HG03060 (cell line): ENCODE data around the gene SLC12A5.

Experiments
- ATAC-seq: cut with Tn5 transposase; IDR thresholded peaks from one replicate; pipeline ENCODE4 v1.9.1; 2021; ENCODE audit warnings: low read depth, moderate number of reproducible peaks; ENCODE audit not compliant: unreplicated experiment

SLC12A5 gene

DNA sequence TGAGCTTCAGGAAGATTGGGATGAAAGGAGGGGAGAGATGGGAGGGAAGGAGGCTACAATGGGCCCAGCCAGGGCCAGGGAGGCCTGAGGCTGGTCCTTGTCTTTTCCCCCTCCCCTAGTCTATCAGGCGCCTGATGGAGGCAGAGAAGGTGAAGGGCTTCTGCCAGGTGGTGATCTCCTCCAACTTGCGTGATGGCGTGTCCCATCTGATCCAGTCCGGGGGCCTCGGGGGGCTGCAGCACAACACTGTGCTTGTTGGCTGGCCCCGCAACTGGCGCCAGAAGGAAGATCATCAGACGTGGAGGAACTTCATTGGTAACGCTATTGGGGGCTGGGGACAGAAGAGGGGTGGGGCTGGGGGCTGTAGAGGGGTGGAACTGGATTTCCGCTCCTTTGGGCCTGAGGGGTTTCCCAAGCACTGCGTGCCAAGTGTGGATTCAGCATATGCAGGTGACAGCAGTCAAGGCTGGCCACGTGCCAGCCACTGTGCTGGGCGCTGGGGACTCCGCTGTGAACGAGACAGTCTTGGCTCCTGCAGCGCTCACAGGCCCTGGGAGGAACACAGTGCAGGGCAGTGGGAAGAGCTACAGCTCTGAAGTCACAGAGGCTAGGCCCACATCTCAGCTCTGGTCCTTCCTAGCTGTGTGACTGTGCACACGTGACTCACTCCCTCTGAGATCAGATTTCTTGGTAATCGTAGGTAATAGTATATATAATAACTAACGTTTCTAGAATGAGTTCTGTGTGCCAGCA is 22.7 kb downstream of the SLC12A5 start:
- no peak for ATAC-seq

- ATAC-seq = no peak
Measured at GRCh38 chr20:46053416-46053815, 24.4 kb downstream of the SLC12A5 start.

DNA sequence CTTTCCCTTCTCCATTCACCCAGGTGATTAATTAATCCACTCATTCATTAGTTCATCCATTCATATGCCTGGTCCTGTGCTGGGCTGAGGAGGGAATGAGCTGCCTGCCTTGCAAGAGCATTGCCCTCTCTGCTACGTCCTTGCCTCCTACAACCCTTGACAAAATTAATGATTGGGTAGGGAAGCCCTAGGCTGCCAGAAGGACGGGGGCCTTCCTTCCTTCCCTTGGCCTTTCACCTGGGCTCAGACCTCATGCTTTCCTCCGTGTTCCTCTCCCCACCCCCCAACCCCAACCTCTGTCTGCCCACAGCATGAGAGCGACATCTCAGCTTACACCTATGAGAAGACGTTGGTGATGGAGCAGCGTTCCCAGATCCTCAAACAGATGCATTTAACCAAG is 25.6 kb downstream of the SLC12A5 start:
- no peak for ATAC-seq

GRCh38 chr20:46055269-46055668 is 26.3 kb downstream of the SLC12A5 start:
- ATAC-seq = no peak

DNA sequence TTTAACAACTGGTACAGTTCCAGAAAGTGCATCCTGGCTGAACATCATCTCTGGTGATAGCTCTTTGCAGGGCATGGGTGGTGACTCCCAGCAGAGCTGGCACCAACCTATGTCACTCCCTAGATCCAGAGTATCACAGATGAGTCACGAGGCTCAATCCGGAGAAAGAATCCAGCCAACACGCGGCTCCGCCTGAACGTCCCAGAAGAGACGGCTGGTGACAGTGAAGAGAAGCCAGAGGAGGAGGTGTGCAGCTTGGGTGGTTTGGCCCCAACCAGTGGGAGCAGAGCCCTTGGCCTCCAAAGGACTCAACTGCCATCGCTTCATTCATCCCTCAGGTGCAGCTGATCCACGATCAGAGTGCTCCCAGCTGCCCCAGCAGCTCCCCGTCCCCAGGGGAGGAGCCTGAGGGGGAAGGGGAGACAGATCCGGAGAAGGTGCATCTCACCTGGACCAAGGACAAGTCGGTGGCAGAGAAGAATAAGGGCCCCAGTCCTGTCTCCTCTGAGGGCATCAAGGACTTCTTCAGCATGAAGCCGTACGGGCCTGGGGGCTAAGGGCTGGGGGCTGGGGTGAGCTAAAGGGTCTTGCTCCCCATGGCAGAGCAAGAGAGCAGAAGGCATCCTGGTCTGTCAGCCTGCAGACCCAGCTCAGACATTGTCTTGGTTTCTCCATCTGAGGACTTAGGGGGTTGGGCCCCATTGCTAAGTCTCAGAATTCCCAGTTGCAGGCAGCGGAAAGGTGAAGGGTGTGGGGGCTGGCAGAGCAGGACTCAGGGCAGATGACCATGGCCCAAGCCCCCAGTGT is 27.2 kb downstream of the SLC12A5 start:
- no peak for ATAC-seq

DNA sequence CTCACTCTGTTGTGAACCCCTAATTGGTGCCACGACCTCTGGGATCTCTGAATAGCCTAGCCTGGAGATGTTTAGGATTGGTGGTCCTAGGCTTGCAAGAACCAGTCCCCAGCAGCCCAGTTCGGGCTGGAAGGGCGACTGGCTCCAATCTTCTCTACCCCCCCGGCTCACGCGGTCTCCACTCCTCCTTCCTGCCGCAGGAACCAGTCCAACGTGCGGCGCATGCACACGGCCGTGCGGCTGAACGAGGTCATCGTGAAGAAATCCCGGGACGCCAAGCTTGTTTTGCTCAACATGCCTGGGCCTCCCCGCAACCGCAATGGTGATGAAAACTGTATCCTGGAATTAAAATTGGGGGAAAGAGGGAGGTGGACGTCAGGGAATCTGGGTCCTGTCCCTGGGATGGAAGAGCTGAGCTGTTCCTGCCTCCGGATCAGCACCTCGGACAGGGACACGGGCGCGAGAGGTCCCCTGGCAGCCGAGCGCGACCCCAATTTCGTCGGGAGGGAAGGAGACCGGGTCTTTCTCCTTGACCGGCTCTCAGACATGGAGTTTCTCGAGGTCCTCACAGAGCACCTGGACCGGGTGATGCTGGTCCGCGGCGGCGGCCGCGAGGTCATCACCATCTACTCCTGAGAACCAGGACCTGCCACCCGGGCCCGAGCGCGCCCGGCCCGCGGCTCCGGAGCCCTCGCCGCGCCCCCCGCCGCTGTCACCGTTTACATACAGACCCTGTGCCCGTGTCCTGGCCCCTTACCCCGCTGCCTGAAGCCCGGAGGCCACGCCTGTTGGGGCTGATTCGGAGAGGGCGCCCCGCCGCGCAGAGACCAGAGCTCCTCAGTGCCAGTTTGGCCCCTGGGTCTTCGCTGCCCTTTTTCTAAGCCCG is 28.2 kb downstream of the SLC12A5 start:
- no peak for ATAC-seq

GRCh38 chr20:46057856-46058598 is 29.0 kb downstream of the SLC12A5 start:
- ATAC-seq = no peak

- ATAC-seq = no peak
Measured at GRCh38 chr20:46058599-46059281, 29.7 kb downstream of the SLC12A5 start.

DNA sequence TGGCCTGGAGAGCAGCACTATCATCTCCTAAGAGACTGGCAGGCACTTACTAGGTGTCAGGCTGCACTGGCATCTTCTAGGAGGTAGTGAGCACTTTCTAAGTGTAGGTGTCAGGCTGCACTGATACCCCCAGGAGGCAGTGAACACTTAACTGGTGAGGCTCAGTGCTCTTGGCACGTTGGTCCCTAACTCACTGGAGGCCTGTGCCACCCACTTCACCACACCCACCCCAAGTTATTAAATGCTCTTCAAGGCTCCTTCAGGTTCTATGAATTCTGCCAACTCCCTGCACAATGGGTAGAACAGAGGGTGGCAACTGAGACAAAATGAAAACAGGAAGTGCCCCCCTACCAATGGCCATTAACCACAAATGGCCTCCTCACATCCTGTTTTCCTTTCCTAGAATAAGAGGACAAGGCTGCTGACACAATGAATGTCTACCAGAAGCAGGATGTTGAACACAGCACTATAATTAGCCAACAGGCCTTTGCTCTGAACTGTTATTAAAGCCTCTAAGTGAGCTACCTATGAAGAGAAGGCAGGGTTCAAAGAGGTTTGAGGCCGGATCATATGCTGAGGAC is 31.4 kb downstream of the SLC12A5 start:
- ATAC-seq = no peak

DNA sequence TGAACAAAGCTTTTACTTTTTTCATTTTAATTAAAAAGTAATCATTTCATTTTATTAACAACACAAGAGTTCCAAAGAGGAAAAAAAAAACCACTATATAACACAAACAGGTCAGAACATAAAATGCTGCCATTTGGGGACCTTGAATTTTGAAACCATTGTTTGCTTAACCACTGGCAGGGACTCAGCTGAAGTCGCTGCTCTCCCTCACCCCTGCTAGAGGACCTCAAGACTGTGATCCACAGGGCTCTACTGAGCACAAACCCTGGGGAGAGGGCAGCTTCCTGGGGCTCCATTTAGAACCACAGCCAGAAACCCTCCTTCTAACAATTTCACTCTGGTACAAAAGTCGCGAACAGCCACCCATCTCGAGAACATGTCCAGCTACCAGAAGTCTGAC is 32.0 kb downstream of the SLC12A5 start:
- no peak for ATAC-seq

- no peak for ATAC-seq
Measured at GRCh38 chr20:46062151-46062550, 33.1 kb downstream of the SLC12A5 start.

GRCh38 chr20:46062621-46063020 is 33.6 kb downstream of the SLC12A5 start:
- no peak for ATAC-seq

GRCh38 chr20:46063151-46063550 is 34.1 kb downstream of the SLC12A5 start:
- no peak for ATAC-seq

DNA sequence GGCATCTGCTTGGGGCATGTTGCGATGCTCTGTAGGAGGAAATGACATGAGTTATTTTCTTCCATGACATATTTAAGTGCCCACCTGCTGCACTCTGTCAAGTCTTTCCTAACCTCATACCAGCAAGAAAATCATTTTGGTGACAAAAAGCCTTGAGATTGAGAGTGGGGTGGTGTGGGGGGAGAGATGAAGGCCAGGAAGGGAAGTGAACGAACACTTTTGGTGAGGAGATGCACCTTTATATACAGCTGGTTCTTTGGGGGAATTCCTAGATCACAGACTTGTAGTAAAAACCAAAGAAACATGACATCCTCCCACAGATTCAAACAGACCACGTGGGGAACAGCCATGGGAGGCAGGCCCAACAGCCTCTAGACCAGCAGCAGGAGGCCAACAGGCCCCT is 34.6 kb downstream of the SLC12A5 start:
- ATAC-seq = no peak

GRCh38 chr20:46065006-46065405 is 36.0 kb downstream of the SLC12A5 start:
- no peak for ATAC-seq

DNA sequence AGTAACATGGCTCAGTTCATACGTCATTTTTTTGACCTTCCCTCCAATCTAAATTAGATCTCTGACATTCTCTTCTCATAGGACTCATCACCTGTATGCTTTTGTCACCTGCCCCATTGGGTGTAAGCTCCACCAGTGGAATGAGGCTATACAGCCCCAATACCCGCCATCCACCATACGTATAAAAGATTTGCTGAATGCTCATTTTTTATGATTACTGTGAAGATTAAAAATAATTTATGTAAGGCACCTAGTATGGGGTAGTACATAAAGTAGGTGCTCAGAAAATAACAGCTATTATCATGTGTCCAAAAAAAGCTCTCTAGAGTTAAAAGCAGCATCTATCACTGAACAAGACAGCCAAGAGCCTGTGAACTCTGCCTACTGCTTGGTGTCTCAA is 36.7 kb downstream of the SLC12A5 start:
- no peak for ATAC-seq

DNA sequence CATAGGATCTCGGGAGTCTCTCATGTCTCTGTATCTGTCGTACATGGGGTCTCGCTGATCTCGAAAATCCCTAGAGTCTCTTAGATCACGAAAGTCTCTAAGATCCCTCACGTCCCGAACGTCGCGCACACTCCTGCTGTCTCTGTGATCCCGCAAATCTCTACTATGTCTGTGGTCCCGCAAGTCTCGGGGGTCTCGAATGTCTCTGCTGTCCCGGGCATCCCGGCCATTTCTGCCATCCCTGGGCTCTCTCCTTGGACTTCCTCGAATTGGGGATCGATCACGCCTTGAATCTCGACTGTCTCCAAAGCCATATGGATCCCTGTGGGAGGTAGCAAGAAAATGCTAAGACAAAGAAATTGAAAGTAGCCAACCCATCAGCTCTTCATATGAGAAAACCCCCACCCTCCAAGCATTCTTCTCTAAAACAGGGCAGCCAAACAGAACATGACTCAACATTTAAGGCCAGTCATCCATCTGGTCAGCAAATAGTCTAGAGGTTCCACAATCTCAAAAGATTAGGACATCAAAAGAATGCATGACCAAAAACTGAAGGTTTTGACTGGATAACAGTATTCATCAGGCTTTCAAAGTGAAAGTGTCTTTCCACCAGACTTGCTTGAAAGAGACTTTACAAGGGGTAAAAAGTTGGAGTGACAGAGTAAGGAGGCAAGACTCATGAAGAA is 41.3 kb downstream of the SLC12A5 start:
- no peak for ATAC-seq

DNA sequence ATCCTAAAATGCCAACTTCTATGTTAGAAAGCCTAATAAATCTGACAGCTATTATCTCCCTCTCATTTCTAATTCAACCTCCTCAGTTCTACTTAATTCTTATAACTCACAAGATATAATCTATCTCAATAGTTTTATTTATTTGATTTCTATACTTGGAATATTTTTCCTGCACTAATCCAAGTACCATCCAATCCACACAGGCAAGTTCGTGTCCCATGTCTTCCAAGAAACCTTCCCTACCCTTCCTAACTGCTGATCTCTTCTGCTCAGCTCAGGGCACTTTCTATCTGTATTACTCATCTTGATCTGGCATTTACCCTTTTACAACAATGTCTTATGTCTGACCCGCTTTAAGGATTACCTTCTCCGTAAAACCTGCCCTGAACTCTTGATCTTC is 42.6 kb downstream of the SLC12A5 start:
- ATAC-seq = no peak

GRCh38 chr20:46073024-46073423 is 44.0 kb downstream of the SLC12A5 start:
- ATAC-seq = no peak
